Measurements from ENCODE around the gene SCUBE1. TPM values are rescaled to one million over a fixed set of nuclear protein-coding genes. Genes with fewer than 3 reads are reported as not detected.
"Not testable (repeated sequence)": the region's sequence is repeated elsewhere in the genome, so short reads cannot be mapped to it uniquely, and the experiment has no call there.

Gene SCUBE1
- total RNA-seq, 2 donors from 2014 or later: 3.8 to 5.8 TPM

DNA sequence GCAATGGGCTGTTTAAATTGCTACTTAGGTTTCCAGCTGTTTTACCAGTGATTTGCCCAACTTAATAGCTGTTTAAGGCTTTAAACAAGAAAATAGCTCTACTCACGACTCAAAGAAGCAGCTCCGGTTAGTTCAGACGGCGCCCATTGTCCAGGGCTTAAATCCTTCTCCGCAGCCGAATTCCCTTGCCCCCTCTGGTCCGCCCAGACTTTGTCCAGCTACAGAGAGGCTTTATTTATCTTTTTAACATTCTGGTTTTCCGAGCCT, 20.9 kb upstream of the SCUBE1 start:
- DNase-seq (no peak), ATAC-seq (no peak)
- intact Hi-C loops (cut with DNase I, micrococcal nuclease): no loop called here

DNA sequence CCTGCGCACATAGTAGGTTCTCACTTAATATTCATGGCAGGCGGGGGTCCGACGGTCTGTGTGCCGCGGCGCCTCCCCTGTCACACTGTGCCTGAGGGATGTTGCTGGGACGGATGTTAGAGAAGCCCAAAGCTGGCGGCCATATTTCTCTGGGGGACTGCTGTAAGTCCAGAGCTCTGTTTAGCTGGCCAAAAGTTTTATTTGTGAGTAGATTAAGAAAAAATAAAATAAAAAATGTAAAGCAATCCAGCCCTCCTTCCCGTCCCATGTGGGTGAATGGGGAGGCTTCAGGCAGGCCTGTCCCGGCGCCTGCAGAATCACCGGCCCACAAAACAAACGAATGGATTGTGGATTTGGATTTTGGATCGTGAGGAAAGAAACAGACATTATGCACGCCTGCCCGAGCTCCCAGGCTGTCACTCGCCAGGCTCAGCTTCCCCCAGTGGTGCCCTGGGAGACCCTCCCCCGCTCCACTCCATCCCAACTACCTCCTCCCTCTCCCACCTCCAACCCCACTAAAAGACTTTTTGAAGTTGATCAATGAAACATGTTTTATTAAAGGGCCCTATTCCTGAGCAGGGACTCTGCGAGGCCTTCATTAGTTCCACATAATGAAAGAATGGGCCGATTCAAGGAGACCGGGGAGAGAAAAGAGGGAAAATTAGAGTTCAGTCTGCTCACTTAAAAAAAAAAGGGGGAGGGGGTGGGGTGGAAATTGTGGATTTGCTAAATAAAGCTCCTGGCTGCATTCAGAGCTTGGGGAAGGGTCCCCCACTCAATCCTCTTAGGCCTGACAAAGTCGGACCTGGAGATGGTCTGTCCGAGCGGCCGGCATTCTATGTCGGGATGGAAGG, 20.4 kb upstream of the SCUBE1 start:
- intact Hi-C loops (cut with DNase I, micrococcal nuclease): no loop called here
- no peak for DNase-seq
- ATAC-seq: no peak

DNA sequence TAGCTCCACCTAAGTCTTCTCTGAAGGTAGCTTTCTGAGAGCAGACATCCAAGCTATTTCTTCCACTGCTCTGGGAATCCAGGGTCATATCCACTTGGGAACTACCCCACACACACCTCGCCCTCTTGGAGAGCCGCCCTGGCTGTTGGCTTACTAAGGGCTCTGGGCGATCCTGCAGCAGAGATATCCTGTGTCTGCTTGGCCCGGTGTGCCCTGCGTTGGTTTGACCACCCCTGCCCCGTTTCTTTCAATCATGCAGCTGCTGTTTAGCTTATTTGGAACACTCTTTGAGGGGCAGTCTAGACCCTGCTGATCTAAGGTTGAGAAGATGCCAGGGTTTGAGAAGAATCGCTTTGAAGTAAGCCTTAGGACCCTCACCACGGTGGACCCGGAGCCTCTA, 17.4 kb upstream of the SCUBE1 start:
- ATAC-seq (no peak), DNase-seq (no peak)
- intact Hi-C loops (cut with DNase I, micrococcal nuclease): no loop called here

DNA sequence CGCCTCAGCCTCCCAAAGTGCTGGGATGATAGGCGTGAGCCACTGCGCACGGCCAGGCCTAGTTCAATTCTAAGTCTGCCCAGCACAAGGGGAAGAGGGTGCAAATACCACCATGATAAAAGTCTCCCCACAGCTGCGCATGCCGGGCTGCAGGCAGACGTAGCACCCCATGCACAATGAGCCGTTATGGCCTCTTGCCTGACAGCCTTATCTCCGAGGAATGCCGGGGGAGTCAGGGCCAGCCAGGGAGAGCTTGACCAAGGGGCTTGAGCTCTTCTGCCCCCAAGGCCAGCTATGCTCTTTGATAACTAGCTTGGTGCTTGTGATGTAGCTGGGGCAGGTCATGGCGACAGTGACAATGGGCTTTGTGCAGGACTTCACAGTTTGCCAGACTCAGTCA, 13.7 kb upstream of the SCUBE1 start:
- no peak for DNase-seq
- intact Hi-C loops (cut with DNase I, micrococcal nuclease): no loop called here
- ATAC-seq: no peak

DNA sequence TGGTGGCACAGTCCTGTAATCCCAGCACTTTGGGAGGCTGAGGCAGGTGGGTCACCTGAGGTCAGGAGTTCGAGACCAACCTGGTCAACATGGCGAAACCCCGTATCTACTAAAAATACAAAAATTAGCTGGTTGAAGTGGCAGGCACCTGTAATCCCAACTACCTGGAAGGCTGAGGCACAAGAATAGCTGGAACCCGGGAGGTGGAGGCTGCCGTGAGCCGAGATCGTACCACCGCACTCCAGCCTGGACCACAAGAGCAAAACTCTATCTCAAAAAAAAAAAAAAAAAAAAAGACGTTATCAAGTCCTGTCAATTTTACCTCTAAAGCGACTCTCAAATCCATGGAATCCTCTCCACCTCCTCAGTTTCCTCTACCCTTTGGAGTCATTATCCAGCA, 12.5 kb upstream of the SCUBE1 start:
- ATAC-seq; DNase-seq; intact Hi-C loops (cut with DNase I, micrococcal nuclease): not testable (repeated sequence)

DNA sequence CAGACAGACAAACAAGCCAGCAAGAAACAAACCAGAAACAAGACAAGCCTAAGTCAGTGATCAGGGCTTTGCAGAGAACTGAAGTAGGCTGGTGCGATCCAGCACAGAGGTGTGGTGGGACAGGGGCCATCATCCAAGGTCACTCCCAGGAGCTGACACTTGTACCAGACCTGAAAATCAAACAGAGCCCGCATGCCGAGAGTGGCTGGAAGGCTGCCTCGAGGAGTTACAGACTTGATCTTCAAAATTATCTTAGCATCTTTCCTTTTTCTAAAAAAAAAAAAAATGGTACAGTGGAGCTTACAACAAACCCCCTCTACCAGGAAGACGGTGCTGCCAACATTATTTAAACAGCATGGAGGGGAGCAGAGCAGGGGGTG, 8.8 kb upstream of the SCUBE1 start:
- ATAC-seq (no peak), DNase-seq (no peak)
- intact Hi-C loops (cut with DNase I, micrococcal nuclease): no loop called here

DNA sequence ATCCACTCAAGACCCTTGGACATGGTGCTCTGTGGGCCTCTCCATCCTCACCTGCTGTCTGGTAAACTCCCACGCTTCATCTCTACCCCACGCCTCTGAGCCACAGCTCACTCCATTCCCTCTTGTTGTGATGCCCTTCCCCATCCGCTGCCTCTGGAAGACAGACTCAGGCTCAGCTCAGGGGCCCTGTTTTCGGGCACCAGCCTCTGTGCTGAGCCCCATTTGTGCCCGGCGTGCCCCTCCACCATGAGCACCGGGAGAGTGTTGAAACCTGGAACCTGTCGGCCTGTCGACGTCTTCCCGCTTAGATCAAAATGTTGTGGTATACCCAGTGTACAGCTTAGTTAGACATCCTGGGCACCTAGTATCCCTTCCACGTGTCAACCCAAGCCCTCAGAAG, 6.5 kb upstream of the SCUBE1 start:
- DNase-seq: no peak
- ATAC-seq: no peak
- intact Hi-C loops (cut with DNase I, micrococcal nuclease): loop anchor here in 1 of 2 donors (5.0 kb wide), 1 partner anchor 77 kb away; no protein-coding TSS in a partner anchor

DNA sequence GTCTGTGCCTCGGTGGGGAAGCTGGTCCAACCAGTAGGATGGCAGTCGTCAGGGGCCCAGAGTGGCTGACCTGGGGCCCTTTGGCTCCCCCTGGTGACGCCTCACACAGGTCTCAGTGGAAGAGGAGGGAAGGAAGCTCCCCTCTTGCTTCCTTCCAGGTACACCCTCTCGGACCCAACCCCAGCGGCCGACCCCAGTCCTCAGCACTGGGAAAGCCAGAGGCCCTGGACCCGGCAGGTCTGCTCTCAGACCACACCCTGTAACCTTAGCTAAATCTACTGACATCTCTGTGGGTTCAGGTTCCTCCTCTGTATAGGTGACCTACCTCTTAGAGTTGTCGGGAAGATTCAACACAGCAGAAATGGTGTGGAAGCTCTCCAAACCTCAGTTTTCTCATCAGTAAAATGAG, 3.4 kb upstream of the SCUBE1 start:
- intact Hi-C loops (cut with DNase I, micrococcal nuclease): loop anchor here in 1 of 2 donors (5.0 kb wide), 1 partner anchor 74 kb away; no protein-coding TSS in a partner anchor
- peak; percentile 76 for ATAC-seq
- peak; percentile 40 to 76 for DNase-seq

DNA sequence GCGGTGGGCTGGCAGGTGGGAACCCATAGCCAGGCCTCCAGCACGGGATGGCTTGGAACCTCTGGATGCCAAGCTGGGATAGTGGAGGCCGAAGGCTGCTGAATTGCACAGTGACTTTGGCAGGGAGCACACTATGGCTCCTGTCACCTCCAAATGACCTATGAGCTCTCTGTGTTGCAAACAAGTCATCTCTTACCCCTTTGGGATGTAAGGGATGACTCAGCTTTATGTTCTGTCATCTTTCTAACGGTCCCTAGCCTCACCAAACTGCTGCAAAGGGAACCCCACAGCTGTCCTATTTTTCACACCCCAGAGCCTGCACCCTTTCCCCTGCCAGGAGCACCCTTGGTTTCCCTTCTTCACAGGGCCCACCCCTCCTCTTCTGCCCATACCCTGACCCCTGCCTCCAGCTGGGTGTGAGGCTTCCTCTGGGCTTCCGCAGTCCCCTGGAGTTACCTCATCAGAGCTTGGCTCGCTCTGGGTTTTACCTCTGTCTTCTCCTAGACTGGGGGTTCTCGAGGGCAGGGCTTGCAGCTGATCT, 2.7 kb upstream of the SCUBE1 start:
- ATAC-seq: no peak
- intact Hi-C loops (cut with DNase I, micrococcal nuclease): loop anchor here in 1 of 2 donors (5.0 kb wide), 1 partner anchor 74 kb away; no protein-coding TSS in a partner anchor

DNA sequence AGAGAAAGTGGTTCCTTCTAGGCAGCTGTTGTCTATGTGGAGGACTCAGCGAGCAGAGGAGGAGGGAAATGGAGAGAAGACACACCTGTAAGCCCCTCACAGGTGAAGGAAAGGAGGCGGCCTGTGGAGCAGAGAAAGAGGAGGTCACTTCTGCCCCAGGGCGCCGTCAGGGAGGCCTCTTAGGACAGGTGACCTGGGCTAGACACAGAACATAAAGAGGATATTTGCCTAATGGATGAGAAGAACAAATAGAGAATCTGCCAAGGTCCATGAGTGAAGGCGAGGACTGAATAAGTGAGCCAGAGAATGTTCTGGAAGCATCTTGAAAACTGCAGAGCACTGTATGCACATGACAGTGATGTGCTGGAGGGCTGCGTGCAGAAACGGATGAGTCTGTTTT, 2.2 kb upstream of the SCUBE1 start:
- intact Hi-C loops (cut with DNase I, micrococcal nuclease): loop anchor here in 1 of 2 donors (5.0 kb wide), 1 partner anchor 73 kb away; no protein-coding TSS in a partner anchor
- no peak for ATAC-seq
- DNase-seq: no peak

More for the DNA sequence above, 2.7 kb upstream of the SCUBE1 start:
- DNase-seq: no peak

DNA sequence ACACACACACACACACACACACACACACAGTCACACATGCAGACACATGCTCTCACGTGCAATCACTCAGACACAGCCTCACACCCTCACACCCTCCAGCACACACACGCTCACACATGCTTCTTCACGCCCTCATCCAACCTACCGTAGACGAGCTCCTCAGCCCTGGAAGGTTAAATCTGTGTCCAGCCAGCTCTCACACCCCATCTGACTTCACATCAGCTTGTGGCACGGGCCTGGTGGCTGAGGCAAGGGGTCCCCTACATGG, 1.3 kb upstream of the SCUBE1 start:
- DNase-seq: no peak
- intact Hi-C loops (cut with DNase I, micrococcal nuclease): no loop called here
- no peak for ATAC-seq

DNA sequence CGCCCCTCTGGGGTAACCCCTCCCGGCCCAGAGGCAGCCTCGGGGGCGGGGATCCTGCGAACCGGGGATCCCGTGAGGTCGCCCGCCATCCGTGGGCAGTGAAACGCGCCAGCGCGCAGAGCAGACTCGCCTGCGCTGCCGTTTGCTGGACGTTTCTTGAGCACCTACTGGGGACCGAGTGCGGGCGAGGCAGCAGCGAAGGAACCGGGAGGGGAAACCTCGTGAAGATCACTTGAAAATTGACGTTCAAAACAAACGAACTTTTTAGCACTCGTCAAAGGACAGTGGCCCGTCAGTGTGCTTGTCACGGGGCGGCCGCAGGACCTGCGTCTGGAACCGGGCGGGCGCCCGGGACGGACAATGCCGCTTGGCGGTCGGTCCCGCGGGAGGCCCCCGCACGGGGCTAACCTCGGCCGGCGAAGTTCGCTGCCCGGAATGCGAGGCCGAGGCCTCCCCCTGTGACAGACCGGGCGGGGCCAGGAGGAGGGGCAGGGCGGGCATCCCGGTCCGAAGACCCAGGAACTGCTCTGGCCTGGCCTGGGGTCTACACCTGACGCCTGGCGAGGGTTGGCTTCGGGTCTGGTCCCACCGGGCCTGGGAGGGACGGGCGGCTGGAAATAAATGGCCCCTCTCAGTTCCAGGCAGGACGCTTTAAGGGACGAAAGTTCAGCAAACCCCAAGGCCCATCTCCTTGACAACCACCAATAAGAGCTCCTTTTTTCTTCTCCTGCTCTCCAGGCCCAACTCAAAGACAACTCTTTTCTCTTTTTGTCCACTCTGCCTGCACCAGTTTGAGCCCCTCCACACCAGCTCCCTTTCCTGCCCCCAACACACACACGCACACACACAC, 723 bp upstream of the SCUBE1 start:
- peak; percentile 12 for ATAC-seq
- no peak for DNase-seq
- intact Hi-C loops (cut with DNase I, micrococcal nuclease): no loop called here

DNA sequence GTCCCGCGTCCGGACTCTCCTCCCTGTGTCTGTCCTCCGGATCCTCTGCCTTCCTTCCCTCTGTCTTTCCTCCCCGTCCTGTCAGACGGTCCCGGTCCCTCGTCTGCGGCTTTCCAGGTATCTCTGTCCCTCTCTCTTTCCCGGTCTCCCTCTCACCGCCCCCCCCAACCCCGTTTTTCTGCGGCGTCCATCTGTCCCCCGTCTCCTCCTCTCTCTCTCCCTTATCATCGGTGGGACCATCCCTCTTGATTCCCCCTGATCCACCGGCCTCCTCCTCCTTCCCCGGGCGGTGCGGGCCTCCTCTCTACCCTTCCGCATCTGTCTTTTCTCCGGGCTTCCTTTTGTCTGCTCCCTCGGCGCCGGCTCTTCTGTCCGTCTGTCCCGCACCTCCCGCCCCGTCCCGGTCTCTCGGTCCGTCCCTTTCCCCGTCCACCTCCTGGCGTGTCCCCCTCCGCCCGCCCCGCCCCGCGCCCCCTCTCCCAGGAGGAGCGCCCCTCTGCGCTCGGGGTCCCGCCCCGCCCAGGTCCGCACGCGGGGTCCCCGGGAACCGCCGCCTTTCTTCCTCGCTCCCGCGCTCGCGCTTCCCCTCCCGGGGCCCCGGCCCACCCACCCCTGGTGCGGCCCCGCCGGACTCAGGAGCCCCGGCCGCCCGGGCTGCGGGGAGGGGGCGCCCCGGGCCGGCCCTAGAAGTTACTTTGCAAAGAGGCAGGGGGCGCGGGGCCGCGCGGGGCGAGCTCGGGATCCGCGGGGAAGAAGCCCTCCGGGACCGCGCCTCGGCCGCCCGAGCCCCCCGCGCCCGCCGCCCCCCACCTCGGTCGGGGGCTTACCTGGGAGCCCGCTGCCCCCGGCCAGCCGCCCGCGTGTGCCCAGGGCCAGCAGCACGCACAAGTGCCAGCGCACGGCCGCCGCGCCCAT, 568 bp downstream of the SCUBE1 start:
- intact Hi-C loops (cut with DNase I, micrococcal nuclease): no loop called here
- DNase-seq (no peak), ATAC-seq (no peak)

DNA sequence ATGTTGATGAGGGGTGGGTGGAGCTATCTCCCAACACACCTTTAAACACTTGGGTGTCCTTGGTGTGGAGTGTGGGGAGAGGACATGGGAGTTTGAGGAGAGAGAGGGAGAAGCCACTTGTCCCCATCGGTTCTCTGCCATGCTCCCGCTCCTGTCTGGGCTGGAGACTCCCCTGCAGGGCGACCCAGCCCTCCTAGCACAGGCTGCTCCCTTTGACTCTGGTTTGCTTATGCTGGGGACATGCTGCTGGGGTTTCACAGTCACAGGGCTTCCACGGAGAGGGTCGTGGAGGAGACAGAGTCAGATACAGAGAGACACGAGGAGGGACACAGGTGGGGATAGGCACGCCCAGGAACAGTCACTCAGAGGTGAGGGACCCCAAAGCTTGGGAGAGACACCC, 1.6 kb downstream of the SCUBE1 start:
- intact Hi-C loops (cut with DNase I, micrococcal nuclease): no loop called here
- ATAC-seq (no peak), DNase-seq (no peak)

DNA sequence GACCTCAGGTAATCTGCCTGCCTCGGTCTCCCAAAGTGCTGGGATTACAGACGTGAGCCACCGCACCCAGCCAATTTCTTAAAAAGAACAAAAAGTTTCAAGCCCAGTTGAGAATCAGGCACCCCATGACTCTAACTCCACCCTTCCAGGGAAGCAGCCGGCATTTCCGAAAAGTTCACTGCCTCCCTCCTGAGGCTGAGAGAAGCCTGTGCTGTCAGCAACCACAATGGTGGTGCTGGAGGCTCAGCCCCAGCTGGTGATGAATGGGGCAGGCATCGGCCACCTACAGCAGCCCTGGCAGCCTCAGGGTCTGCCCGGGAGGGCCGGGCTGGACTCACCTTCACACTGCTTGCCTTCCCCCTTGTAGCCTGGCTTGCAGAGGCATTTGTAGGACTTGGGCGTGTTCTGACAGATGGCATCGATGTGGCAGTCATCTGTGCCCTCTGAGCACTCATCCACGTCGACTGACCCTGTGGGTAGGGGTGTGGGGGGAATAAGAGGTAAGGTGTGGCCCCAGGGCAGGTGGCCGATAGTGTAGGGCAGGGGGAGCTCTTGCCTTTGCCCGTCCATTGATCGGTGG, 4.3 kb downstream of the SCUBE1 start:
- DNase-seq (no peak), ATAC-seq (no peak)
- intact Hi-C loops (cut with DNase I, micrococcal nuclease): no loop called here

DNA sequence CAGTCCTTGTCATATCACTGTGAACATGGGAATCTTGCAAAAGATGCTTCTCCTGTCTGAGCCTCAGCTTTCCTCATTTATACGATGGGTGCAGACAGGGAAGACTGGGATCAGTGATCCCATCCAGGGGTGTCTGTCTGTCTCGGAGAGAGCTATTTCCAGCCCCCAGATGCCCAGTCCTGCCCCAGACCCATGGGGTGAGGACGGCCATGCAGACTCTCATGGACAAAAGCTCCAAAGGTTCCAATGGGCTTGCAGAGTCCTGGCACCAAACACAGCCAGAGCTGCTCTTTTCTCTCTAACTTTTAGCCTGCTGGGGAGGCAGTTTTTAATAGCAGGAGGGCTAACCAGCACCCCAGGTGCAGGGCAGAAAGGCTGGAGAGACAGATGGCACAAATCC, 5.2 kb downstream of the SCUBE1 start:
- intact Hi-C loops (cut with DNase I, micrococcal nuclease): no loop called here
- ATAC-seq: no peak
- DNase-seq: no peak

DNA sequence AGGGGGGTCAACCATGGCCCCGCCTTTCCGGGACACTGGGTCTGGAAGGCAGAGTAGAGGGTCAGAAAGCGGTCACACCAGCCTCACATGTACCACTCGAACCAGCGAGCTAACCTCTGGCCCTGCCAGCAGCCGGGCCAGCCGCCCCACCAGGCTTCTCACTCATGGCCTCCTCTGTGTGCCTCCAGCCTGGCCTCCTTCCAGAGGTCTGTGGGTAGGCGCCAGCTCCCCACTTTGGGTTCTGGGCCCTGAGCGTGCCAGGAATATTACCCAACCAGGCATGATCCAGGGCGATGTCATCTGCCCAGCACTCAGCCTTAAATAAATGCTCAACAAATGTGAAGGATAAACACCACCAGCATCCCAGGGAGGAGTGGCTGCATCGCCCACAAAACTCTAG, 5.8 kb downstream of the SCUBE1 start:
- intact Hi-C loops (cut with DNase I, micrococcal nuclease): no loop called here
- DNase-seq (no peak), ATAC-seq (no peak)

DNA sequence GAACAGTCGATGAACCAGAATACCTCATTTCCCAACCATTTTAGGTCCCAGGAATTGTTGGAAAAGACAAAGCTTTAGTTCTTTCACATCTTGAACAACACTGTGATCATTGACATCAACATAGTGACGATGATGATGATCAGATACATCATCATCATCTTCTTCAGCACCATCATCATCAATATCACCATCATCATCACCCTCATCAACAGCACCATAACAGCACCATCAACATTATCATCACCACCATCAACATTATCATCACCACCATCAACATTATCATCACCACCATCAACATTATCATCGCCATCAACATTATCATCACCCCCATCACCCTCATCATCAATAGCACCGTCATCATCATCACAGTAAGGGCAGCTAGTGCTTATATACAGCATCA, 8.8 kb downstream of the SCUBE1 start:
- ATAC-seq: no peak
- DNase-seq: no peak
- intact Hi-C loops (cut with DNase I, micrococcal nuclease): no loop called here

DNA sequence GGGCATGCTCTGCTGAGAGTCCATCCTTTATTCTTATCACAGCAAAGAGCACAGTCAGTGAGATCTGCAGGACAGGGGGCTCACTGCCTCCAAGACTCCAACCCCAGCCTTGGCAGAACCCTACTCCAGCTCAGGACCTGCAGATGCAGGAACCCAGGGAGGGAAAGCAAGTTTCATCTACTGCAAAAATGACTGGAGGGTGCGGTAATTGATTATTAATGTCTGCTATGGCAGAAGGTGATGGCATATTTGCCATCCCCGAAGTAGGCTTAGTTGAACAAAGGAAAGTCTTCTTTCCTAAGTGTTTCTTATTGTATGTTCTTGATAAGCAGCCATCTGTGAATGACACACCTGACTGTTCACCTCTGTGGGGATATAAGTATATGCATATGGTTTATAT, 9.2 kb downstream of the SCUBE1 start:
- DNase-seq: no peak
- intact Hi-C loops (cut with DNase I, micrococcal nuclease): no loop called here
- no peak for ATAC-seq
